GM21737 (cell line): ENCODE results near the gene TMEM11.

Experiments used
- ATAC-seq: cut with Tn5 transposase; IDR thresholded peaks from one replicate; pipeline ENCODE4 v1.9.1; 2021; ENCODE audit warnings: mild to moderate bottlenecking, moderate library complexity; ENCODE audit not compliant: unreplicated experiment

TMEM11 gene, protein sequence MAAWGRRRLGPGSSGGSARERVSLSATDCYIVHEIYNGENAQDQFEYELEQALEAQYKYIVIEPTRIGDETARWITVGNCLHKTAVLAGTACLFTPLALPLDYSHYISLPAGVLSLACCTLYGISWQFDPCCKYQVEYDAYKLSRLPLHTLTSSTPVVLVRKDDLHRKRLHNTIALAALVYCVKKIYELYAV

DNA sequence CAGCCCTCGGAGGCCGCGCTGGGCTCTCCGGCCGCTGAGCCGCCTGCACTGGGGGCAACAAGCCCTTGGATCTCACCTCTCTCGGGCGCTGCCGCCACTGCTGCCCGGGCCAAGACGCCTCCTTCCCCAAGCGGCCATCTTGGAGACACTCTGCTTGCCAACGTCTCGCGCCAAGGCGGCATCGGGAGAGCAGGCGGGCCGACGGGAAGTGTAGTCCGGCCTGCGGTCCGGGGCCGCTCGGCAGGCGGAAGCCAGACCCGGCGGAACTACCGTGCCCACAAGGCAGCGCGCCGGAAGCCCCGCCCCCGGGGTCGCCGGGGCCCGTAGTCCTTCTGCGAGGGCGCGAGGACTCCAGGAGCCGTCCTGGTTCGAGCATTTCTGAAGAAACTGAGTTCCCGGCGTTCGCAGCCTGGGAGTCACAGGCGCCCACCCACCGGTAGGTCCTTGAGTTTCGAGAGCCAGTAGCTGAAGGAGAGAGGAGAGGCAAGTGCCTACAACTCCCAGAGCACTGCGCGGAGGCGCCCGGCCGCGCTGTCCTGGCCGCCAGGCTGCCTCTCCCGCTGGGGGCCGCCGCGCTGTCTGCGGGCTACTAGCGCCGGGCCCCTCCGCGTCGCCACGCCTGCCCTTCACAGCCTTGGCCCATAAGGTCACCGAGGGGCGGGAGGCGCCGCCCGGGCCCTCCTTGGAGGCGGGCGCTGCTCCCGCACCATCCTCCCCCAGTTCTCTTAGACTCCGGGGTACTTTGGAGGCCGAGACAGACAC, at the start of gene TMEM11:
Gene TMEM11, minus strand, starts transcription at position 147 of the 762 bp plus-strand sequence. Its CDS starts 9 bp downstream, at position 138.
- peak; percentile 85 for ATAC-seq

DNA sequence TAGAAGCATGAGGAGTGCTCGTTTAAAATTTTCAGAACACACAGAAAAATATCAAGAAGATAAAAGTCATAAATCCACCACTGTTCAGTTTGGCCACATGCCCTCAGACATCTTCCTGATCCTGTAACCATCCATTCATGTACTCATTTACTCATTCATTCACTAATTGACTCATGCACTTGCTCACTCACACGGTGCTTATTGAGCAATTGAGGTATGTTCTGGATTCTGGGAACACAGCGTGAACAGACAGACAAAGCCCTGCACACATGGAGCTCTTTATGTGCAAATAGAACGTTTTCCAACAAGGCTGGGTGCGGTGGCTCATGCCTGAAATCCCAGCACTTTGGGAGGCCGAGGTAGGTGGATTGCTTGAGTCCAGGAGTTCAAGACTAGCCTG, 49.4 kb upstream of the TMEM11 start:
- ATAC-seq, result no peak

DNA sequence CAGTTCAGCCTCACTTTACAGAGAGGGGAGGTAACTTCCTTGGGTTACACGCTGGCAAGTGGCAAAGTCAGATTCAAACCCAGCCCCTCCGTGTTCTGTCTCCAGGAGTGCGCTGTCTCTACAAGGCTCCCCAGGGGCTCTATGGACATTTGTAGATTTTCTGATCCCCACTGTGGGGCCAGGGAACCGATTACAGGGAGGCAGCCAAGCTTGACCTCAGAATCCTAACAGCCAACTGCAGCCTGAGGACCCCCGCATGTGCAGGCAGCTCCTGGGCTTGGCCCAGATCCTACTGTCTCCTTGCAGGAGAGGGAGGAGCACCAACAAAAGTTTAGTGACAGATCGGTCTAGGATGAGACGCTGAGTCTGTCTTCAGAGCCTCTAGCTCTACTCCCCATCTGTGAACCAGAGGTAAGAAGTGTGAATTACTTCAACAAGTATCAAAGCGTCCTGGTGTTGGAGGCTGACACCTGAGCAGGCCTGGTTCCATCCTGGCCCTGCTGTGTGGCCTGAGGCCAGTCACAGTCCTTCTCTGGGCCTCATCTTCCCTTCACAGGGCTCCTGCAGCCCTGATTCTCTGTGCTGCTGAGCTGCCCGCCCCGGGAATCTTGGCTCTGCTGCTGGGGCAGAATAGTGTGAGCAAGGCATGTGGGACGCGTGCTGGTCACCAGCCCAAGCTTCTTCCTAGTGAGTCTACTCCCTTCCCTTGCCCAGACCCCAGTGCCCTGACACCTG, 48.5 kb upstream of the TMEM11 start:
- ATAC-seq, result no peak

DNA sequence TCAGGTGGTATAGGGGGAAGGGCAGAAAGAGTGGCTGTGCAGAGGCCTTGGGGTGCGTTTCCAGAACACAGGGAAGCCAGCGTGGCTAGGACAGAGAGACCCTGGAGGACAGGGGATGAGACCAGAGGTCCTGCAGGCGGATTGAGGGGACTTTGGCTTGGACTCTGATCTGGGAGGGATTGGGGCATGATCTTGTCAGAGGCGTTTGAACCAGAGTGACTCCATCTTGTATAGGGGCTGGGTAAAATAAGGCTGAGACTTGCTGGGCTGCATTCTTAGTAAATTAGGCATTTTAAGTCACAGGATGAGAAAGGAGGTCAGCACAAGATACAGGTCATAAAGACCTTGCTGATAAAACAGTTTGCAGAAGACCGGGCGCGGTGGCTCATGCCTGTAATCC, 44.6 kb upstream of the TMEM11 start:
- ATAC-seq, result no peak

DNA sequence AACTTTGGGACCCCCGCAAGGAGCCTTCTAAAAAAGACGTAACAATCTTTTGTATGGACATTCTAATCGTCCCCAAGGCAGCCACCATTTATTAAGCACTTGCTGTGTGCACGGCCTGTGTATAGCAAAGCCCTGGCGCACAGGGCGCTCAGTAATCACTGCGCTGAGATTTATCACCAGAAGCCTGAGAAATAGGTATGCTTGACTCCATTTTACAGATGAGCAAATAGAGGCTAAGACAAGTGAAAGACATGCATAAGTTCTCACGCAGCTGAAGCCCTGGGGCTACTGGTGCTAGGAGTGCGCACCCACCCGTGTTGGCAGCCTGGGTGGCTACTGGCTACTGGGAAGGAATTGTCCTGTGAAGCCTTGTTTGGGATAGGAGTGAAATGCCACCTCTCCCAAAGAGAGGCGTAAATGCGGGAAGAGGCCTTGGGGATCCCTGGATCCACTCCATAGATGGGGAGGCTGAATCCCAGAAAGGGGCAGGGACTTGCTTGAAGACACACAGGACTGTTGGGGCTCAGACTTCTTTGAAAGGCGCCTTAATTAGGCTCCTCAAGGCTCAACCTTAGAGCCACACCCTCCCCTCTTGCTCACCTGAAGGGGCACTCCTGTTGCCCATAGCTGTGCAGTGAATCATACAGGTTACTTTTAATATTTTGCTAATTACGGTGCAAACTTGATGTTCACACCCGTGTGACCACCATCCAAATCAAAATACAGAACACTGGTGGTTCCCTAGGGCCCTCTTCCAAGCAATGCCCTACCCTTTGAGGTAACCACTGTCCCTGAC, 39.9 kb upstream of the TMEM11 start:
- ATAC-seq, result no peak

DNA sequence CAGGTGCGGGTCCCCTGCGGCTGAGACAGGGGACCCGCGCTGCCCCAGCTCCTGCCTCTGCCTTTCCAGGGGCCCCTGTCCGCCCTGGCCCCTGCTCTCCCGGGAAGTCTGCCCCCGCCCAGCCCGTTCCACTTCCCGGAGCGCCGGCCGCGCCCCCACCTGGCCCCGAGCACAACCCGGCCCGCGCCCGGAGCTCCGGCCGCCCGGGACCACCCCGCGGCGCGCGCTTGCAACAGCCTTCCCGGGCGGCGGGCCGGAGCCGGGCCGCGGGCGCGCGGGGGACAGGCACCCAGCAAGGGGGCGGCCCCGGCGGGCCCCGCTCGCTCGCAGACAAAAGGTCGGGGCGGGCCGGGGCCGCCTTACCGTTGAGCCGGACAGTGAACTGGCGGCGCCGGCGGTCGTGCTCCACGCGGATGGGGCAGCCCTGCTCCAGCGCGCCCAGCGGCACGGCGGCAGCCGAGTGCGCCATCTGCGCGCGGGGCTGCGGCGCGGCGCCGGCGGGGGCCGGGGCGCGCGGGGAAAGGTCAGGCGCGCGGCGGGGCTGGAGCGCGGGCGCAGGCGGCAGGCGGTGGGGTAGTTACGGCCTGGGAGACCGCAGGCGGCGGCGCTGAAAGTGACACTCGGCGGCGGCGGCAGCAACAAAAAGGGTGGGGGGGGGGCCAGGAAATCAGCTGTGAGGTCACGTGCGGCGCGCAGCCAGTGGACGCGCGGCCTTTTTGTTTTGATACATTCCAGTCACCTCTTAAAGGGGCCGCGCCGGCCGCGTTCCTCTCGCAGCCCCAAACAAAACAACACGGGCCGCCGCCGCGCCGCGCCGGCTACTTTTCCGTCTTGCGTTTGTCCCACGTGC, 39.1 kb upstream of the TMEM11 start, which contains the start of gene NATD1:
Gene NATD1, minus strand, starts transcription at position 615 of the 850 bp plus-strand sequence. Its CDS starts 146 bp downstream, at position 469.
- peak; percentile 73 for ATAC-seq

DNA sequence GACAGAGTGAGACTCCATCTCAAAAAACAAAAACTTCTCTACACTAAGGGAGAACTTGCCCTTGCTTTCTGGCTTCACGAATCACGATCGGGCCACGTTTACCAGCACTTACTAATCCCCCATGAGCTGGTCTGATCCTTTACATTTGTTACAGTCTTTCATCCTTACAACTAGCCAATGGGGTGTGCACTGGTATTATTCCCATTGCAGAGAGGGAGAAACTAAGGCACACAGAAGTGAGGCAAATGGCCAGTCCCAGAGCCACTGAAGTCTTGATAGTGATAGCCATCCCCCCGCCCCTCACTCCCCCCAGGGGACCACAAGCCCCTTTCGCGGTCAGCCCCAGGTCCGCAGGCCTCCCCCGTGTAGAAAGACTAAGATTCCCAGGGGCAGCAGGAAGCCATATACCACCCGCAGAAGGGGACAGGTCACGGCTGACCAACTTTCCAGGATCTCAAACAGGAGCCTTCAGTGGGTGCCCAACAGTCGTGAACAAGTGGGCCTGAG, 38.4 kb upstream of the TMEM11 start:
- ATAC-seq, result no peak

DNA sequence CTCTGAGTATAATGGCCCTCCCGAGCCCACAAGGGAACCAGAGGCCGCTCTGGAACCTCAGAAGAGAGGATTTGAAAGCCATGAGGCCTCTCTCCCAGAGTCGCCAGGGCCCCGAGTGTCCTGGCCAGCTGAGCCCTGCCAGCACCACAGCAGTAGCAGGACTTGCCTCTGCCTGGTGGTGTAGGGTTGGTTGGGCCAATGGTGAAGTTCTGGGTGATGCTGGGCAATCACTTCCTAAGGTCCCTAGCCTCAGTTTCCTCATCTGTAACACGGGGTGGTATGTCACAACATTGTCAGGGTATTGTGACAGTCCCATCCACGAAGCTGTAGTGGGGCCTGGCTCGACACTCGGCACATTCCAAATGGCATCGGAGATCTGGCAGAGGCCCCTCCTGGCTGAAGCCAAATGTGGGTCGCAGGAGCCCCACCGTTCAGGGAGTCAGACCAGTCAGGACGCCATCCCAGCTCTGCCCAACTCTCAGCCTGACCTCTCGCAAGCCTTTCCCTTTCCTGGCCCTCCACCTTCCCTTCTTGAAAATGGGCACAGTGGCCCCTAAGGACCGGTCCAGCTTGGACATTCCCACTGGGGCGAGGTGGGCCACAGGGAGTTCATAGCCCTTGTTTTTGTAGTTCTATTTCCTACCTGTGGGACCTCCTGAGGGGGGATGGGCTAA, 37.5 kb upstream of the TMEM11 start:
- no peak for ATAC-seq

DNA sequence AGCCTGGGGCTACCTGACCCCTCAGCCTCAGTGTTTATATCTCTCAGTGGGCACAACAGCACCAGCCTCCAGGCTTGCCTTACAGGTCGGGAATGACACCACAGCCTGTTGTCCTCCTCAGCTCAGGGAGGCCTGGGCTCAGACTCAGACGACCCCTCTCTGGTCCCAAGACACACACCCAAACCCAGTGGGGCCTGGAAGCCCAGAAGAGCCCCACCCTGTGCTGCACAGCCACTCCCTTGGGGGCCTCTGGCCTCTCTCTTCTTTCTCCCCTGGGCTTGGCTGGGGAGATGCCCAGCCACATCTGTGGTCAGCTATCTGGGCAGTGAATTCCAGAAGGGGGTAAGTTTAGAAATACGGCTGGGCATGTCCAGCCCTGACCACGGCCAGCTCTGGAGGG, 36.9 kb upstream of the TMEM11 start:
- ATAC-seq, result no peak

DNA sequence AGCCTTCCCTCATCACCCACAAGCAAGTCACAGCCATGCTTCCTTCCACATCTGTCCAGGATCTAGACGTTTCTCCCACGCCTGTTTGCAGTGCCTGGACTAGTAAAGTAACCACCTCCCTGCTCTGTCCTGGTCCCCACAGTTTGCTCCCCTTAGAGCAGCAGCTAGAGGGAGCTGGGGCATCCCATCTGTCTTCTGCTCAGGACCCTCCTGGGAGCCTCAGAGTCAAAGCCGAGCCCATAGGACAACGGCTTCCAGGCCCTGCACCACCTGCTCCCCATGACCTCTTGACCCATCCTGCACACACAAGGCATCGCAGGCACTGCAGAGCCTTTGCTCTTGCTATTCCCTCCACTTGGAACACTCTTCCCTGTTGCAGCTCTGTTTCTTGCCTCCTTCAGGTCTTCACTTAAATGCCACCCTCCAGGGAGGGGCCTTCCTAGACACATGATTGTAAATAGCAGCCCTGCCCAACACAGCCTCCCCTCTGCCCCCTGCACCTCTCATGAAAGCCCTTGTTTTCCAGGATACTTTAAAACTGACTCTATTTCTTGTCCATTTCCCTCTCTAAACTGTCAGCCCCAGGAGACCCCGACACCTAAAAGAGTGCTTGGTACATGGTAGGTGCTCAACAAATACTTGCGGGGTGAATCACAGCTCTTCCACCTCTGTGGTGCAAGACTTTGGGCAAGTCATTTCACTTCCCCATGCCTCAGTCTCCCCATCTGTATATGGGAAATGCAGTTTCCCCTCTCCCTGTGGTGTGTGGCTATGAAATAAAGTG, 36.2 kb upstream of the TMEM11 start:
- ATAC-seq, result no peak

DNA sequence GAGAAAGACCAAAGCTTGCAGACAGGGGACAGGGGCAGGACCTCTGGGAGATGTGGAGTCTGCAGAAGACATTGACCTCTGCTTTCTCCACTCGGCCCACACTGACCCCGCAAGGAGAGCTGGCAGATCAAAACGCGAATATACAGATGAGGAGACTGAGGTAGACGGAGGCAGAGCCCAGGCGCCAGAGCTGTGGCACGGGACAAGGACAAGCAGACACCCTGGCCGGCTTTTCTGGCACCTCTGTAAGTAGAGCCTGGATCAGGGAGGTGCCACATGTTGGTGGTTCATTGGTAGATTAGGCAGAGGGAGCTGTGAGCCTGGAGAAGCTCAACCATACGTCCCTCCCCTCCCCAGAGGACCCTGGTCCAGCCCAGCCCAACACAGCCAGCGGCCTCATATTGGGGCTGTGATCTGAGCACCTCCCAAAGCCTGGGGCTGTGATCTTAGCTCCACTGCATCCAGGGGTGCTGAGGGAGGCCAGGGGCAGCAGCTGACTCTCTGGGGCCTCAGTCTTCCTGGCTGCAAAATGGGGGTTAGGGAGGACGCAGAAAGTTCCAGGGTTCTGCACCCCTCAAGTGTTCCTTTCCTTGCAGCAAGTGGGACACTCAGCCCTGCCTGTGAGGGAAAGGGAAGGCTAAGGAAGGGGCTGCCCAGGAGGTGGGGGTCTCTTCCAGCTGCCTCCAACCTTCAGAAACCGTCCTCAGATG, 35.3 kb upstream of the TMEM11 start:
- no peak for ATAC-seq

DNA sequence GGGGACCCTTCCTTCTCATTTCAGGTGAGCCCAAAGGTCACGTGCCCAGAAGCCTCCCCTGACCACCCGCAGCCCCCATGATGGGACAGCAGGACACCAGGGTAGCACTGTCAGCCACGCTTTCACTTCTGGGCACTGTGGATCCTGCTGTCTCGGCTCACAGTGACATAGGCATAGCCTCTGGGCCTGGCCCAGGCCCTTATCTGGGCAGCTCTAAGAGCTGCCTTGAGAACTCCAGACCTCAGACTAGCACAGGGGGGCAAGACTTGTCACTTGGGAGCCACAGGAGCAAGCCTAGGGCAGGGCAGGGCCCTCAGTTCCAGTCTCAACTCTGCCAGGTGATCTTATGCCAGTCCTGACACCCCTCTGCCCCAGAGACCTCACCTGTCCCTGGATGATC, 34.5 kb upstream of the TMEM11 start:
- no peak for ATAC-seq

DNA sequence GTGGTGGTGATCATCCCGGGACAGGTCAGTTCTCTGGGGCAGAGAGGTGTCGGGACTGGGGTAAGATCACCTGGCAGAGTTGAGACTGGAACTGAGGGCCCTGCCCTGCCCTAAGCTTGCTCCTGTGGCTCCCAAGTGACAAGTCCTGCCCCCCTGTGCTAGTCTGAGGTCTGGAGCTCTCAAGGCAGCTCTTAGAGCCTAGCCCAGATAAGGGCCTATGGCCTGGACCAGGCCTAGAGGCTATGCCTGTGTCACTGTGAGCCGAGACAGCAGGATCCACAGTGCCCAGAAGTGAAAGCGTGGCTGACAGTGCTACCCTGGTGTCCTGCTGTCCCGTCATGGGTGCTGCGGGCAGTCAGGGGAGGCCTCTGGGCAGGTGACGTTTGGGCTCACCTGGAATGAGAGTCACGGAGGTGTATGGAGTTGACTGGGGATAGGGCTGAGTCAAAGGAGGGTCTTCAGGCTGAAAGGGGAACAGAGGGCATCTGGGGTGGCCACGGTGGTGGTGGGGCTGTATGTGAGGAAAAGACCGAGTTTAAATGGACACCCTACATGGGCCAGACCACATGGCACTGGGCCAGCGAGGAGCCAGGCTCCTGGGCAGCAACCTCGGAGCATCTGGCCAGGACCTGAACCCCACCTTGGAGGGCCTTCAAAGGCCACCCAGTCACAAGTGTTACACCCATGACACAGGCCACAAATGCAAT, 33.7 kb upstream of the TMEM11 start:
- ATAC-seq, result no peak

DNA sequence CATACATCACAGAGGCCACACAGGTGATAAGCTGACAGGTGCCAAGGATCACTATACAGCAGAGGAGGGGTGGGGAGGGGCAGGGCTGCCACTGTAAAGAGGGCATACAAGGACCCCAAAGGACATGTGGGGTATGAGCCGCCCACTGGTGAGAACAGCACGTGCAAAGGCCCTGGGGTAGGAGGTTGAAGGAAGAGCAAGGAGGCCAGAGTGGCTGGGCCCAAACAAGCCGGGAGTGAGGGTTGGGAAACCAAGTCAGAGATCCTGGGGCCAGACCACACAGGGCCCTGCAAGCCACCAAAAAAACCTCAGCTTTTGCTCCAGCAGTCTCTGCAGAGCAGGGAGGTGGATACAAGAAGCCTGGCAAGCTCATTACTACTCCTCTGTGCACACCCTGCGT, 32.7 kb upstream of the TMEM11 start:
- ATAC-seq, result no peak

DNA sequence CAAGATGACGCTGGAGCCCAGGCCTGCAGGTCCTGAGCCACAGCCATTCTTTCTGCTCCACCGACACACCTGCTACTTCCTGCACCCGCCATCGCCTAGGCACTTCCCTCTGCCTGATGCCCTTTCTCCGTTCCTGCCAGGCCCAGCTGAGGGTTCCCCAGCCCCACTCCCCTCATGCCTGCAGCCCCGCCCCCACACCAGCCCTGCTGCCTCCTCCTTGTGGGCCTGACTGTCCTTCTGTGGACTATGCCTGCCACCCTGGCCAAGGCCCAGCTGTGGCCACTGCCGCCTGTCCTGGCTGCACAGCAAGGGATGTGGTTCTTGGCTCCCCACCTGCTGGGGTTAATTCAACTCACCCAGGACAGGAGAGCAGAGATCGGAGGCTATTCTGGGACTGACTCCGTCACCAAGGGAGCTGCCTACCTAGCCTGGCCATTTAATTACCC, 31.7 kb upstream of the TMEM11 start:
- no peak for ATAC-seq

DNA sequence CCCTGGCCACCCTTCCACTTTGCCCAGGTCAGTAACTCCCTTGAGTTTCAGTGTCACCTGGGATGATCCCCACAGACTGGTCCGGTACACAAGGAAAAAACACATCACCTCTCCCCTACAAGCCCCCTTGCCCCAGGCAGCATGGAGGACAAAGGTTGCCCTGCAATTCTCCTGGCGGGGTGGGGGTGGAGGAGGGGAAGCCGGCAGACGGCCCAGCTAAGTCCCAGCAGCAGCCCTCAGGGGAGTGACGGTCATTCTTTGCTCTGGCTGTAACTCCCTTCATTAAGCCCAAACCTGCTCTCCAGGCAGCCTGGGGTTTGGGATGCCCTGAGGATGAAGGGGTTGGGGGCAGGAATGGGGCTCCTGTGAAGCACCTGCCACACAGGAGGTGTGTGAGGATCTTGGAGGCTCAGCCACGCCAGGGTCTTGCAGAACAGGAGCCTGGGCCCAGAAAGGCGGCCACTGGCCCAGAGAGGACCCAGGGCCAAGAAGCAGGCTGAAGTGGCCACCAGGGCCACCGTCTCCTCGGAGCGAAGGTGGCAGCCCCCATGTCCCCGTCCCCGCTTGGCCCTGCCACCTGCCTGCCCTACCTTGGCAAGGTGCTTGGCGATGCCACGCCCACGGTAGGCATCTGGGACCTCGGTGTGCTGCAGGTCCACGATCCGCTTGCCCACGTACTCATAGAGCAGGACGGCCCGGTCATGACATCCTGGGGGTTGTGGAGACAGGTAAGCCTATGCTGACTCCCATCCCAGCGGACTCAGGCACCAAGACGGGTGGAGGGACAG, 29.7 kb upstream of the TMEM11 start:
- ATAC-seq, result no peak
